IMR-90 (cell line): ENCODE results near the gene SNRNP40. TPM values are rescaled to one million over a fixed set of nuclear protein-coding genes. Genes with fewer than 3 reads are reported as not detected.

Experiments used
- ATAC-seq: fragments of 200-7000 bp; cut with Tn5 transposase; 2 replicates; pipeline ENCODE4 v1.9.1; 2020; ENCODE audit warnings: low read depth, mild to moderate bottlenecking, moderate library complexity
- BruUV-seq: library from RNA; stranded (reverse); fragments of 400-500 nt; replicated peaks from 2 replicates; lab custom pipeline; 2021; lab: Mats Ljungman, UMichigan
- CTCF ChIA-PET: fragments of 300-600 bp; formaldehyde crosslinking; extraction: SDS; loops from one replicate; lab custom pipeline; 2021; ENCODE audit warnings: antibody characterized with exemption; lab: Yijun Ruan, JAX
- POLR2A ChIA-PET: fragments of 300-600 bp; sonication (Branson Sonifier 250); formaldehyde crosslinking; loops from one replicate; lab custom pipeline; 2022; ENCODE audit warnings: antibody characterized with exemption; ENCODE audit not compliant: unreplicated experiment; lab: Charles Lee
- DNase-seq: peaks from one replicate; pipeline ENCODE4 v3.0.0; 2013
- H2AFZ ChIP-seq: replicated peaks from 2 replicates; pipeline ENCODE3; 2013; ENCODE audit warnings: low read length, mild to moderate bottlenecking; ENCODE audit not compliant: poor library complexity
- H2AK5ac ChIP-seq: 2 replicates; pipeline ENCODE4 v1.6.1; 2013; ENCODE audit warnings: low read depth, low read length, inconsistent platforms
- H2AK9ac ChIP-seq: replicated peaks from 2 replicates; pipeline ENCODE3; 2013; ENCODE audit warnings: mild to moderate bottlenecking, low read depth, low read length, moderate library complexity; ENCODE audit not compliant: poor library complexity
- H2BK120ac ChIP-seq: 2 replicates; pipeline ENCODE4 v1.6.1; 2013; ENCODE audit warnings: low read depth, low read length, inconsistent platforms
- H2BK15ac ChIP-seq: 3 replicates; pipeline ENCODE4 v1.6.1; 2013; ENCODE audit warnings: low read depth, low read length, inconsistent platforms
- H2BK20ac ChIP-seq: 2 replicates; pipeline ENCODE4 v1.6.1; 2013; ENCODE audit warnings: low read depth, mild to moderate bottlenecking, inconsistent platforms, low read length, moderate library complexity
- H2BK5ac ChIP-seq: 2 replicates; pipeline ENCODE4 v1.6.1; 2013; ENCODE audit warnings: mild to moderate bottlenecking, low read depth, low read length, inconsistent platforms; ENCODE audit not compliant: poor library complexity, severe bottlenecking
- H3K14ac ChIP-seq: replicated peaks from 2 replicates; pipeline ENCODE4 v1.6.1; 2013; ENCODE audit warnings: low read depth, low read length, inconsistent platforms
- H3K18ac ChIP-seq: 2 replicates; pipeline ENCODE4 v1.6.1; 2013; ENCODE audit warnings: low read depth, low read length, control low read depth
- H3K23ac ChIP-seq: 2 replicates; pipeline ENCODE4 v1.6.1; 2013; ENCODE audit warnings: low read depth, low read length, inconsistent platforms
- H3K27ac ChIP-seq: 2 replicates; pipeline ENCODE4 v1.5.1; 2013; ENCODE audit warnings: mild to moderate bottlenecking, control low read depth, low read length; ENCODE audit not compliant: insufficient read depth
- H3K27me3 ChIP-seq: 2 replicates; pipeline ENCODE4 v1.6.1; 2013; ENCODE audit warnings: low read length; ENCODE audit not compliant: control insufficient read depth, insufficient read depth
- H3K36me3 ChIP-seq: 2 replicates; pipeline ENCODE4 v1.6.1; 2013; ENCODE audit warnings: low read length, mixed read lengths; ENCODE audit not compliant: control insufficient read depth, insufficient read depth
- H3K4ac ChIP-seq: 2 replicates; pipeline ENCODE4 v1.6.1; 2013; ENCODE audit warnings: low read depth, low read length, inconsistent platforms
- H3K4me1 ChIP-seq: 2 replicates; pipeline ENCODE4 v1.6.1; 2013; ENCODE audit warnings: low read length, mixed read lengths; ENCODE audit not compliant: control insufficient read depth, insufficient read depth
- H3K4me2 ChIP-seq: 2 replicates; pipeline ENCODE4 v1.6.1; 2013; ENCODE audit warnings: low read depth, mild to moderate bottlenecking, control low read depth, low read length, moderate library complexity
- H3K4me3 ChIP-seq: 2 replicates; pipeline ENCODE4 v1.5.1; 2013; ENCODE audit warnings: low read depth, mild to moderate bottlenecking, control low read depth, low read length, moderate library complexity; ENCODE audit not compliant: insufficient read depth
- H3K56ac ChIP-seq: 2 replicates; pipeline ENCODE4 v1.6.1; 2013; ENCODE audit warnings: low read length, inconsistent platforms; ENCODE audit not compliant: insufficient read depth; ENCODE audit errors: extremely low read depth
- H3K79me1 ChIP-seq, 2 experiments: 2 replicates each; pipeline ENCODE4 v1.6.1; 2013; ENCODE audit warnings: low read length in 2 of 2, inconsistent platforms in 1 of 2, low read depth in 1 of 2
- H3K9ac ChIP-seq: 2 replicates; pipeline ENCODE4 v1.6.1; 2013; ENCODE audit warnings: low read depth, low read length, control low read depth
- H3K9me1 ChIP-seq: 2 replicates; pipeline ENCODE4 v1.6.1; 2013; ENCODE audit warnings: low read length, inconsistent platforms; ENCODE audit not compliant: insufficient read depth
- H3K9me3 ChIP-seq: 2 replicates; pipeline ENCODE4 v1.6.1; 2013; ENCODE audit warnings: low read length; ENCODE audit not compliant: control insufficient read depth, insufficient read depth
- H4K20me1 ChIP-seq: 2 replicates; pipeline ENCODE4 v1.6.1; 2013; ENCODE audit warnings: low read length, inconsistent platforms; ENCODE audit not compliant: insufficient read depth
- H4K5ac ChIP-seq: 2 replicates; pipeline ENCODE4 v1.6.1; 2013; ENCODE audit warnings: mild to moderate bottlenecking, low read depth, low read length, control low read depth
- H4K8ac ChIP-seq, 2 experiments: 2 replicates each; pipeline ENCODE4 v1.6.1; 2013; ENCODE audit warnings: low read depth in 2 of 2, low read length in 2 of 2, control low read depth in 1 of 2, inconsistent platforms in 1 of 2
- H4K91ac ChIP-seq: 2 replicates; pipeline ENCODE4 v1.6.1; 2013; ENCODE audit warnings: low read depth, low read length, inconsistent platforms; ENCODE audit not compliant: insufficient read depth
- BHLHE40 ChIP-seq: fragments of 150-350 bp; IDR thresholded peaks from 2 replicates; pipeline ENCODE4 v1.6.1; 2016; ENCODE audit warnings: mild to moderate bottlenecking, low read depth, low read length
- FOS ChIP-seq: fragments of 150-350 bp; IDR thresholded peaks from 2 replicates; pipeline ENCODE4 v1.6.1; 2016; ENCODE audit warnings: low read depth, low read length
- MAZ ChIP-seq: IDR thresholded peaks from 2 replicates; pipeline ENCODE4 v1.6.1; 2012; ENCODE audit warnings: low read depth, mild to moderate bottlenecking, low read length, improper control_type of control experiment, moderate library complexity, borderline replicate concordance
- RAD21 ChIP-seq: IDR thresholded peaks from 2 replicates; pipeline ENCODE4 v1.6.1; 2012; ENCODE audit warnings: low read length, improper control_type of control experiment
- WGBS, 2 experiments: methylation state at CpG; one replicate each; pipeline versions ENCODE4 v1.1.5 to v1.1.7; 2013; ENCODE audit warnings: missing lambda C conversion rate in 2 of 2; ENCODE audit not compliant: insufficient read length in 1 of 2; ENCODE audit errors: extremely low coverage in 2 of 2; 5-methylcytosine and 5-hydroxymethylcytosine counted together
- dilution Hi-C: fragments of 300-500 bp; cut with HindIII; formaldehyde crosslinking; loops from one replicate; pipeline ENCODE4 v1.14.3; 2018; ENCODE audit warnings: low sequenced_read_pairs; ENCODE audit not compliant: unreplicated experiment
- in situ Hi-C: fragments of 300-500 bp; cut with MboI; formaldehyde crosslinking; loops from 3 replicates; pipeline ENCODE4 v1.14.3; 2019; ENCODE audit warnings: low sequenced_read_pairs, inconsistent platforms, mixed read lengths
- intact Hi-C: fragments of 100-400 bp; cut with micrococcal nuclease; formaldehyde crosslinking; loops from 2 replicates; pipeline ENCODE4 v1.10.0; 2022
- polyA plus RNA-seq, 3 experiments: library from polyadenylated mRNA; depleted of rRNA; stranded (reverse); fragments of >200 nt; gene quantifications; 2 replicates each; pipeline ENCODE4 v1.2.3, GENCODE V29; 2012; ENCODE audit warnings: low replicate concordance in 1 of 3
- total RNA-seq: library from RNA; depleted of rRNA; stranded (reverse); fragments of >200 nt; gene quantifications from 2 replicates; pipeline ENCODE4 v1.2.3, GENCODE V29; 2012

SNRNP40 gene
- total and polyA plus RNA-seq, 2 of the 4 experiments (the other 2 are of a cell fraction), result 52.3 to 178 TPM

- H2AFZ ChIP-seq, result no peak overlapping the region
- peaks cover 24% of the 10 kb centered on the region for H3K27me3 ChIP-seq
- H3K4me2 ChIP-seq, result no peak overlapping the region
- DNase-seq (no peak), ATAC-seq (no peak)
- H3K4ac ChIP-seq, result no peak overlapping the region
- no peak overlapping the region for H3K18ac ChIP-seq
- BruUV-seq, result no TSS peak
- H3K36me3 ChIP-seq, result no peaks in the 10 kb centered on the region
- TF ChIP-seq FOS (no peak), MAZ (no peak), RAD21 (no peak), BHLHE40 (no peak)
- intact Hi-C loops, result no loop called here
- H4K5ac ChIP-seq, result no peak overlapping the region
- H3K4me3 ChIP-seq, result no peak overlapping the region
- dilution Hi-C loops, result no loop called here
- H2AK9ac ChIP-seq, result no peak overlapping the region
- H3K9me1 ChIP-seq, result no peaks in the 10 kb centered on the region
- H4K91ac ChIP-seq, result no peak overlapping the region
- H3K27ac ChIP-seq, result no peak overlapping the region
- no peak overlapping the region for H3K14ac ChIP-seq
- H3K9ac ChIP-seq, result no peak overlapping the region
- no peaks in the 10 kb centered on the region for H3K9me3 ChIP-seq
- no peaks in the 10 kb centered on the region for H4K20me1 ChIP-seq
- CTCF ChIA-PET, result interaction anchor here (0.5 to 1.0 kb wide), 2 partner anchors 10 to 20 kb away, joined by 3 read pairs; no protein-coding TSS in a partner anchor
- no peak overlapping the region for H3K23ac ChIP-seq
- POLR2A ChIA-PET, result no interaction called here
- H2BK20ac ChIP-seq, result no peak overlapping the region
- H2BK15ac ChIP-seq, result no peak overlapping the region
- in situ Hi-C loops, result no loop called here
- no peak overlapping the region for H2BK120ac ChIP-seq
- H3K79me1 ChIP-seq, result no peaks in the 10 kb centered on the region
- no peak overlapping the region for H2AK5ac ChIP-seq
- WGBS, 2 experiments, result no CpG with 5 or more reads among the region's 5 CpGs
- no peak overlapping the region for H3K56ac ChIP-seq
- no peak overlapping the region for H4K8ac ChIP-seq
- H2BK5ac ChIP-seq, result no peak overlapping the region
- H3K4me1 ChIP-seq, result no peaks in the 10 kb centered on the region
These were observed 68.6 kb downstream of the SNRNP40 start for GRCh38 chr1:31227891-31228568.
